Jurkat, Clone E6-1 (cell line): ENCODE measurements around the gene KCNJ15. TPM values are rescaled to one million over a fixed set of nuclear protein-coding genes. Genes with fewer than 3 reads are reported as not detected.
A peak's percentile ranks its signal among the peaks of the same experiment; 100 is the strongest.
"Not testable (repeated sequence)": the region's sequence is repeated elsewhere in the genome, so short reads cannot be mapped to it uniquely, and the experiment has no call there.

ENCODE experiments used
- DNase-seq: peaks from one replicate; pipeline ENCODE4 v3.0.0-alpha.2; 2011; ENCODE audit warnings: low read depth, low spot score
- H3K4me3 ChIP-seq: 2 replicates; pipeline ENCODE4 v1.5.1; 2011; ENCODE audit warnings: mild to moderate bottlenecking, low read length, control low read depth, moderate library complexity
- polyA plus RNA-seq: library from polyadenylated mRNA; unstranded; fragments of >200 nt; gene quantifications from one replicate; pipeline ENCODE4 v1.2.1, GENCODE V29; 2012; ENCODE audit warnings: missing spikeins; ENCODE audit not compliant: insufficient read length, insufficient read depth

Gene KCNJ15
- not detected for polyA plus RNA-seq

GRCh38 chr21:38256599-38257302 is at the start of gene KCNJ15:
Gene KCNJ15, plus strand, starts transcription at chr21:38256991. Its CDS starts 42,271 bp downstream, at chr21:38299262.
- H3K4me3 ChIP-seq, result no peak within 1 kb of the TSS
- DNase-seq, result no peak

GRCh38 chr21:38208118-38208517 is 48.7 kb upstream of the KCNJ15 start:
- H3K4me3 ChIP-seq, result no peak overlapping the region
- DNase-seq, result peak; percentile 40

- H3K4me3 ChIP-seq, result no peak overlapping the region
- no peak for DNase-seq
These were observed 45.5 kb upstream of the KCNJ15 start for GRCh38 chr21:38211321-38211720.

GRCh38 chr21:38212706-38213105 is 44.1 kb upstream of the KCNJ15 start:
- no peak overlapping the region for H3K4me3 ChIP-seq
- no peak for DNase-seq

GRCh38 chr21:38219049-38219628 is 37.7 kb upstream of the KCNJ15 start:
- H3K4me3 ChIP-seq, result no peak overlapping the region
- peak; percentile 67 for DNase-seq

GRCh38 chr21:38220270-38220737 is 36.5 kb upstream of the KCNJ15 start:
- H3K4me3 ChIP-seq, result no peak overlapping the region
- DNase-seq, result no peak

- no peak for DNase-seq
- no peak overlapping the region for H3K4me3 ChIP-seq
These were observed 35.2 kb upstream of the KCNJ15 start for GRCh38 chr21:38221594-38221993.

- peak; percentile 36 for DNase-seq
- H3K4me3 ChIP-seq, result no peak overlapping the region
These were observed 32.8 kb upstream of the KCNJ15 start for GRCh38 chr21:38223893-38224540.

GRCh38 chr21:38227401-38227800 is 29.4 kb upstream of the KCNJ15 start:
- DNase-seq, result no peak
- no peak overlapping the region for H3K4me3 ChIP-seq

- H3K4me3 ChIP-seq, result no peak overlapping the region
These were observed 28.7 kb upstream of the KCNJ15 start for GRCh38 chr21:38228115-38228514.

GRCh38 chr21:38228537-38228936 is 28.3 kb upstream of the KCNJ15 start:
- no peak for DNase-seq
- H3K4me3 ChIP-seq, result no peak overlapping the region

More at GRCh38 chr21:38228115-38228514, 28.7 kb upstream of the KCNJ15 start:
- DNase-seq, result no peak

- no peak overlapping the region for H3K4me3 ChIP-seq
- no peak for DNase-seq
These were observed 27.4 kb upstream of the KCNJ15 start for GRCh38 chr21:38229260-38229877.

GRCh38 chr21:38234395-38235142 is 22.2 kb upstream of the KCNJ15 start:
- H3K4me3 ChIP-seq, result no peak overlapping the region
- no peak for DNase-seq

GRCh38 chr21:38235251-38235650 is 21.5 kb upstream of the KCNJ15 start:
- not testable (repeated sequence) for DNase-seq, H3K4me3 ChIP-seq

GRCh38 chr21:38236232-38236631 is 20.6 kb upstream of the KCNJ15 start:
- H3K4me3 ChIP-seq, result no peak overlapping the region
- DNase-seq, result no peak

GRCh38 chr21:38239672-38240071 is 17.1 kb upstream of the KCNJ15 start:
- DNase-seq, result no peak
- H3K4me3 ChIP-seq, result no peak overlapping the region

- H3K4me3 ChIP-seq, result no peak overlapping the region
- DNase-seq, result no peak
These were observed 16.7 kb upstream of the KCNJ15 start for GRCh38 chr21:38240129-38240528.

GRCh38 chr21:38241029-38241740 is 15.6 kb upstream of the KCNJ15 start:
- H3K4me3 ChIP-seq, result no peak overlapping the region
- no peak for DNase-seq

- no peak for DNase-seq
- H3K4me3 ChIP-seq, result no peak overlapping the region
These were observed 14.7 kb upstream of the KCNJ15 start for GRCh38 chr21:38242061-38242460.
